ENCODE results near the gene NOP9.

Gene NOP9

GRCh38 chr14:24330973-24331674, 31.5 kb downstream of the NOP9 start:
- peaks cover 17 to 75% (median 64%) of the 10 kb centered on the region in 3 experiments for H3K27me3 ChIP-seq (ENCODE audit: control insufficient read depth in 3 of 3, insufficient read depth in 3 of 3, low read depth in 1 of 3, low read length in 3 of 3)

GRCh38 chr14:24331731-24332267, 32.1 kb downstream of the NOP9 start:
- peaks cover 2 to 16% of the 10 kb centered on the region in 2 donors for H3K4me1 ChIP-seq (ENCODE audit: control insufficient read depth in 2 of 2, insufficient read depth in 1 of 2, low read depth in 1 of 2, low read length in 2 of 2)

More at GRCh38 chr14:24330973-24331674, 31.5 kb downstream of the NOP9 start:
- Histone ChIP-seq H3K4me3 (ENCODE audit: low read length in 2 of 2) (no peak overlapping the region), H3K18ac (ENCODE audit: low read length) (peak overlapping the region; percentile 51), H3K4me1 (ENCODE audit: control insufficient read depth in 2 of 2, insufficient read depth in 1 of 2, low read depth in 1 of 2, low read length in 2 of 2) (peaks cover 2 to 16% of the 10 kb centered on the region in 2 donors), H3K9ac (ENCODE audit: low read depth, low read length, poor library complexity) (no peak overlapping the region), H2BK15ac (ENCODE audit: low read length) (peak overlapping the region; percentile 87), H3K27ac (replicated peaks; ENCODE audit: low read length) (no peak overlapping the region), H3K23ac (ENCODE audit: low read depth, low read length, poor library complexity) (peak overlapping the region; percentile 92), H3K79me1 (ENCODE audit: low read depth, low read length) (no peaks in the 10 kb centered on the region), H3K4ac (ENCODE audit: low read length) (no peak overlapping the region), H3K9me3 (replicated peaks in 1 of 2; ENCODE audit: control insufficient read depth in 2 of 2, insufficient read depth in 1 of 2, low read depth in 1 of 2, low read length in 2 of 2) (no peaks in the 10 kb centered on the region), H4K8ac (ENCODE audit: low read depth, low read length) (no peak overlapping the region), H2AK5ac (ENCODE audit: low read depth, low read length) (no peak overlapping the region), H2BK120ac (ENCODE audit: low read depth, low read length) (no peak overlapping the region), H2BK5ac (ENCODE audit: low read length) (no peak overlapping the region), H2AFZ (ENCODE audit: low read length) (no peak overlapping the region), H3K4me2 (ENCODE audit: insufficient read depth, low read length, poor library complexity, severe bottlenecking) (no peak overlapping the region), H4K91ac (ENCODE audit: low read depth, low read length, poor library complexity) (no peak overlapping the region), H3K14ac (ENCODE audit: low read length) (no peak overlapping the region), H2BK12ac (ENCODE audit: low read length) (no peak overlapping the region), H3K36me3 (replicated peaks in 1 of 2; ENCODE audit: control insufficient read depth in 2 of 2, insufficient read depth in 2 of 2, low read length in 2 of 2) (no peaks in the 10 kb centered on the region)
- DNase-seq (ENCODE audit: low spot score) = no peak
- WGBS, 2 donors (ENCODE audit: extremely low coverage in 2 of 2, insufficient read length in 2 of 2, insufficient replicate concordance in 1 of 2) = no CpG with 5 or more reads among the region's 10 CpGs

GRCh38 chr14:24332268-24332993, 32.8 kb downstream of the NOP9 start:
- Histone ChIP-seq H2AFZ (ENCODE audit: low read length) (peak overlapping the region; percentile 85), H3K18ac (ENCODE audit: low read length) (peak overlapping the region; percentile 92), H3K23ac (ENCODE audit: low read depth, low read length, poor library complexity) (peak overlapping the region; percentile 98), H3K79me1 (ENCODE audit: low read depth, low read length) (no peaks in the 10 kb centered on the region), H3K14ac (ENCODE audit: low read length) (peak overlapping the region; percentile 57), H2AK5ac (ENCODE audit: low read depth, low read length) (peak overlapping the region; percentile 85), H3K4me3 (ENCODE audit: low read length in 2 of 2) (peak overlapping the region; percentile 25 to 76), H3K4ac (ENCODE audit: low read length) (no peak overlapping the region), H3K4me1 (ENCODE audit: control insufficient read depth in 2 of 2, insufficient read depth in 1 of 2, low read depth in 1 of 2, low read length in 2 of 2) (peaks cover 2 to 13% of the 10 kb centered on the region in 2 donors), H3K9ac (ENCODE audit: low read depth, low read length, poor library complexity) (peak overlapping the region; percentile 85), H2BK5ac (ENCODE audit: low read length) (no peak overlapping the region), H4K8ac (ENCODE audit: low read depth, low read length) (no peak overlapping the region), H3K27ac (replicated peaks; ENCODE audit: low read length) (no peak overlapping the region), H3K27me3 (ENCODE audit: control insufficient read depth in 3 of 3, insufficient read depth in 3 of 3, low read depth in 1 of 3, low read length in 3 of 3) (peaks cover 17 to 88% (median 74%) of the 10 kb centered on the region in 3 experiments), H3K9me3 (replicated peaks in 1 of 2; ENCODE audit: control insufficient read depth in 2 of 2, insufficient read depth in 1 of 2, low read depth in 1 of 2, low read length in 2 of 2) (no peaks in the 10 kb centered on the region), H3K4me2 (ENCODE audit: insufficient read depth, low read length, poor library complexity, severe bottlenecking) (peak overlapping the region; percentile 87), H4K91ac (ENCODE audit: low read depth, low read length, poor library complexity) (no peak overlapping the region), H2BK12ac (ENCODE audit: low read length) (peak overlapping the region; percentile 95), H2BK120ac (ENCODE audit: low read depth, low read length) (no peak overlapping the region), H3K36me3 (replicated peaks in 1 of 2; ENCODE audit: control insufficient read depth in 2 of 2, insufficient read depth in 2 of 2, low read length in 2 of 2) (no peaks in the 10 kb centered on the region), H2BK15ac (ENCODE audit: low read length) (peak overlapping the region; percentile 21)
- DNase-seq (ENCODE audit: low spot score) = no peak
- no CpG with 5 or more reads among the region's 56 CpGs for WGBS, 2 donors (ENCODE audit: extremely low coverage in 2 of 2, insufficient read length in 2 of 2, insufficient replicate concordance in 1 of 2)

More at GRCh38 chr14:24331731-24332267, 32.1 kb downstream of the NOP9 start:
- Histone ChIP-seq H3K4me2 (ENCODE audit: insufficient read depth, low read length, poor library complexity, severe bottlenecking) (no peak overlapping the region), H2AFZ (ENCODE audit: low read length) (peak overlapping the region; percentile 85), H3K14ac (ENCODE audit: low read length) (no peak overlapping the region), H3K9me3 (replicated peaks in 1 of 2; ENCODE audit: control insufficient read depth in 2 of 2, insufficient read depth in 1 of 2, low read depth in 1 of 2, low read length in 2 of 2) (no peaks in the 10 kb centered on the region), H2BK120ac (ENCODE audit: low read depth, low read length) (no peak overlapping the region), H3K79me1 (ENCODE audit: low read depth, low read length) (no peaks in the 10 kb centered on the region), H2AK5ac (ENCODE audit: low read depth, low read length) (no peak overlapping the region), H4K8ac (ENCODE audit: low read depth, low read length) (no peak overlapping the region), H3K23ac (ENCODE audit: low read depth, low read length, poor library complexity) (no peak overlapping the region), H3K36me3 (replicated peaks in 1 of 2; ENCODE audit: control insufficient read depth in 2 of 2, insufficient read depth in 2 of 2, low read length in 2 of 2) (no peaks in the 10 kb centered on the region), H3K4ac (ENCODE audit: low read length) (no peak overlapping the region), H3K9ac (ENCODE audit: low read depth, low read length, poor library complexity) (no peak overlapping the region), H2BK15ac (ENCODE audit: low read length) (no peak overlapping the region), H3K18ac (ENCODE audit: low read length) (no peak overlapping the region), H2BK5ac (ENCODE audit: low read length) (no peak overlapping the region), H2BK12ac (ENCODE audit: low read length) (no peak overlapping the region), H3K27ac (replicated peaks; ENCODE audit: low read length) (no peak overlapping the region), H3K27me3 (ENCODE audit: control insufficient read depth in 3 of 3, insufficient read depth in 3 of 3, low read depth in 1 of 3, low read length in 3 of 3) (peaks cover 17 to 82% (median 71%) of the 10 kb centered on the region in 3 experiments), H3K4me3 (ENCODE audit: low read length in 2 of 2) (no peak overlapping the region), H4K91ac (ENCODE audit: low read depth, low read length, poor library complexity) (no peak overlapping the region)
- WGBS, 2 donors (ENCODE audit: extremely low coverage in 2 of 2, insufficient read length in 2 of 2, insufficient replicate concordance in 1 of 2) = no CpG with 5 or more reads among the region's 26 CpGs
- DNase-seq (ENCODE audit: low spot score) = no peak

All from neuronal stem cell (in vitro differentiated cells).